ENCODE data around the gene OR6K2. TPM values are rescaled to one million over a fixed set of nuclear protein-coding genes. Genes with fewer than 3 reads are reported as not detected.

The OR6K2 gene
- total RNA-seq, 1 donor from 2014 or later, result not detected

GRCh38 chr1:158728510-158729225 lies 28.2 kb upstream of the OR6K2 start:
- no peak for DNase-seq (ENCODE audit: extremely low spot score, unreplicated experiment)
- Mint-ChIP-seq H3K27me3 (ENCODE audit: unreplicated experiment) (peaks cover 8% of the 10 kb centered on the region), H3K36me3 (ENCODE audit: unreplicated experiment) (no peaks in the 10 kb centered on the region), H3K27ac (ENCODE audit: unreplicated experiment) (no peak overlapping the region), H3K4me3 (ENCODE audit: unreplicated experiment) (no peak overlapping the region), H3K9me3 (ENCODE audit: unreplicated experiment) (no peaks in the 10 kb centered on the region), H3K4me1 (ENCODE audit: unreplicated experiment) (no peaks in the 10 kb centered on the region)
- TF ChIP-seq, protein P1, sequence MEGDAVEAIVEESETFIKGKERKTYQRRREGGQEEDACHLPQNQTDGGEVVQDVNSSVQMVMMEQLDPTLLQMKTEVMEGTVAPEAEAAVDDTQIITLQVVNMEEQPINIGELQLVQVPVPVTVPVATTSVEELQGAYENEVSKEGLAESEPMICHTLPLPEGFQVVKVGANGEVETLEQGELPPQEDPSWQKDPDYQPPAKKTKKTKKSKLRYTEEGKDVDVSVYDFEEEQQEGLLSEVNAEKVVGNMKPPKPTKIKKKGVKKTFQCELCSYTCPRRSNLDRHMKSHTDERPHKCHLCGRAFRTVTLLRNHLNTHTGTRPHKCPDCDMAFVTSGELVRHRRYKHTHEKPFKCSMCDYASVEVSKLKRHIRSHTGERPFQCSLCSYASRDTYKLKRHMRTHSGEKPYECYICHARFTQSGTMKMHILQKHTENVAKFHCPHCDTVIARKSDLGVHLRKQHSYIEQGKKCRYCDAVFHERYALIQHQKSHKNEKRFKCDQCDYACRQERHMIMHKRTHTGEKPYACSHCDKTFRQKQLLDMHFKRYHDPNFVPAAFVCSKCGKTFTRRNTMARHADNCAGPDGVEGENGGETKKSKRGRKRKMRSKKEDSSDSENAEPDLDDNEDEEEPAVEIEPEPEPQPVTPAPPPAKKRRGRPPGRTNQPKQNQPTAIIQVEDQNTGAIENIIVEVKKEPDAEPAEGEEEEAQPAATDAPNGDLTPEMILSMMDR (IDR thresholded peaks at IDR 0.05), result no peak

- H3K4me3 Mint-ChIP-seq (ENCODE audit: unreplicated experiment), result no peak overlapping the region
- TF ChIP-seq, protein P1 (IDR thresholded peaks at IDR 0.05), result no peak
- DNase-seq (ENCODE audit: extremely low spot score, unreplicated experiment), result no peak
- H3K36me3 Mint-ChIP-seq (ENCODE audit: unreplicated experiment), result no peaks in the 10 kb centered on the region
- H3K27ac Mint-ChIP-seq (ENCODE audit: unreplicated experiment), result no peak overlapping the region
- H3K9me3 Mint-ChIP-seq (ENCODE audit: unreplicated experiment), result no peaks in the 10 kb centered on the region
- H3K27me3 Mint-ChIP-seq (ENCODE audit: unreplicated experiment), result peaks cover 10% of the 10 kb centered on the region
- H3K4me1 Mint-ChIP-seq (ENCODE audit: unreplicated experiment), result no peaks in the 10 kb centered on the region
Measured at GRCh38 chr1:158724442-158724841, 24.0 kb upstream of the OR6K2 start.

DNA sequence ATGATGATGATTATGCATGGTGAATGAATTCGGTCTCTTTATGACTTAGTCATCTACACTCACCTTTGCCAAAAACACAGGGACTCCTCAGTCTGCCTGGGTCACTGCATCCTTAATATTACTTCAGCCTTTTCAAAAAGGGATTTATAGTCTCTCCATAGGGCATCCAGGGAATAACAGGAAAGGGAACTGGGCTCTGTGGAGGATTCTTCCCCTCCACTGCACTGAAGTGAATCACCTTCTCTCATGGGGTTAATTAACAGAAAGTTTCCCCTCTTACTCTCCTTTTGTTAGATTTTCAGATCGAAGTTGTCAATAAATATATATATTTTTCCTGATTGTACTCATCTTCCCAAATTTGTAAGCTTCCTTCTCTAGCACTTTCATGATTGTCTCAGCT lies 20.2 kb upstream of the OR6K2 start, which contains the start of gene OR6K3:
TSS of gene OR6K3 (minus strand) at position 101 of the 400 bp plus-strand sequence. CDS start 2,605 bp downstream, outside the sequence.
- no peak within 1 kb of the TSS for H3K4me3 Mint-ChIP-seq (ENCODE audit: unreplicated experiment)

GRCh38 chr1:158719664-158720063 lies 19.2 kb upstream of the OR6K2 start:
- Mint-ChIP-seq H3K27ac (ENCODE audit: unreplicated experiment) (no peak overlapping the region), H3K4me1 (ENCODE audit: unreplicated experiment) (no peaks in the 10 kb centered on the region), H3K36me3 (ENCODE audit: unreplicated experiment) (no peaks in the 10 kb centered on the region), H3K27me3 (ENCODE audit: unreplicated experiment) (peaks cover 2% of the 10 kb centered on the region), H3K4me3 (ENCODE audit: unreplicated experiment) (no peak overlapping the region), H3K9me3 (ENCODE audit: unreplicated experiment) (no peaks in the 10 kb centered on the region)
- TF ChIP-seq, protein P1 (IDR thresholded peaks at IDR 0.05), result no peak
- no peak for DNase-seq (ENCODE audit: extremely low spot score, unreplicated experiment)

More for the DNA sequence above, 20.2 kb upstream of the OR6K2 start, which contains the start of gene OR6K3:
- Mint-ChIP-seq H3K4me1 (ENCODE audit: unreplicated experiment) (no peaks in the 10 kb centered on the region), H3K36me3 (ENCODE audit: unreplicated experiment) (no peaks in the 10 kb centered on the region), H3K9me3 (ENCODE audit: unreplicated experiment) (no peaks in the 10 kb centered on the region), H3K27ac (ENCODE audit: unreplicated experiment) (no peak within 1 kb of the TSS), H3K27me3 (ENCODE audit: unreplicated experiment) (peaks cover 2% of the 10 kb centered on the region)
- TF ChIP-seq, protein P1 (IDR thresholded peaks at IDR 0.05), result no peak
- DNase-seq (ENCODE audit: extremely low spot score, unreplicated experiment), result no peak

DNA sequence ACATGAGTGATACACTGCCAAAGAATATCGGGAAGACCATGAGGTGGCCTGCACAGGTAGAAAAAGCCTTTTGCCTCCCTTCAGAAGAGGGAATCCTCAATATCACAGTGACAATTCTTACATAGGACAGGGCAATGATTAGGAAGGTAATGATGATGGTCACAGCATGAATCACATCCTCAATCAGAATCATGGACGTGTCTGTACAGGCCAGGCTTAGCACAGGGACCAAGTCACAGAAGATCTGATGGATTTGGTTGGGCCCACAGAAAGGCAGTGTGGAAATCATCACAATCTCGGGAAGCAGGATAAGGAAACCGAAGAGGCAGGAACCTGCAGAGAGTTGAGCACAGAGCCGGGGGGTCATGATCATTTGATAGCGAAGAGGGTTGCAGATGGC lies 16.9 kb upstream of the OR6K2 start:
- H3K27ac Mint-ChIP-seq (ENCODE audit: unreplicated experiment), result no peak overlapping the region

More for the DNA sequence above, 16.9 kb upstream of the OR6K2 start:
- Mint-ChIP-seq H3K9me3 (ENCODE audit: unreplicated experiment) (no peaks in the 10 kb centered on the region), H3K4me1 (ENCODE audit: unreplicated experiment) (no peaks in the 10 kb centered on the region), H3K36me3 (ENCODE audit: unreplicated experiment) (no peaks in the 10 kb centered on the region), H3K4me3 (ENCODE audit: unreplicated experiment) (no peak overlapping the region), H3K27me3 (ENCODE audit: unreplicated experiment) (peaks cover 2% of the 10 kb centered on the region)
- TF ChIP-seq, protein P1 (IDR thresholded peaks at IDR 0.05), result no peak
- DNase-seq (ENCODE audit: extremely low spot score, unreplicated experiment), result no peak
